Activated CD4-positive, CD25-positive, alpha-beta regulatory T cell (primary cell): ENCODE data around the gene WAC.
"Not testable (repeated sequence)": the region's sequence is repeated elsewhere in the genome, so short reads cannot be mapped to it uniquely, and the experiment has no call there.

Experiments
- DNase-seq, 4 experiments: peaks; one replicate each; lab custom pipeline; 2025; lab: John Stamatoyannopoulos, UW

Gene WAC

GRCh38 chr10:28569506-28570159, 36.7 kb downstream of the WAC start:
- no peak for DNase-seq

DNA sequence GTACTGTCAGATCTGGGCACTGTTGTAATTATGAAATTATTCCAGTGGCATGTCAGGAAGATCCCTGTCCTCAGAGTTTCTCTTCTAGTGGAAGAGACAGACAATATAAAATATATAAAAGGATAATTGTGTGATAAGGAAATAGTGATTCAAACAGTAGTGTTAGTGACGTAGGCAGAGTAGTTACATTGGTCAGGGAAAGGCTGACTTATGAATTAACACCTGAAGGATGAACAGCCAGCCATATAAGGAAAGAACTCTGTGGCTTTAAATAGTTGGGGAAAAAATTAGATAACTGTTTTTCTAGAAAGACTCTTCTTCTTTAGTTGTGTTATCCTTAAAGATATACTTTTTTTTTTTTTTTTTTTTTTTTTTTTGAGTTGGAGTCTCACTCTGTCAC, 37.7 kb downstream of the WAC start:
- no peak for DNase-seq

DNA sequence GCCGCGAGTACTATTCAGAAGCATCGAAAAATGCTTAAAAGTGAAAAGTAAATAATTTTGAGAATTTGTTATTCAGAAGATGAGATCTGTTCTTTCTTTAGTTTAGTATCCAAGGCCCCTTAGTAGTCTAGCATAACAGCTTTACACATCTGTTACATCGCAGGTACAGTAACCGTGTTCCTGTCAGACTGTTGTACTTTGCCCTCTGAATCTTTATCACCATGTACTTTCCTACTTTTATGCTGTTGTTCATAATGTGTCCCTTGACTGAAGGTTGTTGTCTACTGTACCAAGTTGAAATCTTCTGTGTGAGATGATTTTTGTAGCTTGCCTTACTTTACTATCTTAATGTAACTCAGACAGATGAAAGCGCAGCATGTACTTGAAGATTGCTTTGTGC, 38.3 kb downstream of the WAC start:
- no peak for DNase-seq

- not testable (repeated sequence) for DNase-seq
Observed at GRCh38 chr10:28574214-28574613, 41.3 kb downstream of the WAC start.

DNA sequence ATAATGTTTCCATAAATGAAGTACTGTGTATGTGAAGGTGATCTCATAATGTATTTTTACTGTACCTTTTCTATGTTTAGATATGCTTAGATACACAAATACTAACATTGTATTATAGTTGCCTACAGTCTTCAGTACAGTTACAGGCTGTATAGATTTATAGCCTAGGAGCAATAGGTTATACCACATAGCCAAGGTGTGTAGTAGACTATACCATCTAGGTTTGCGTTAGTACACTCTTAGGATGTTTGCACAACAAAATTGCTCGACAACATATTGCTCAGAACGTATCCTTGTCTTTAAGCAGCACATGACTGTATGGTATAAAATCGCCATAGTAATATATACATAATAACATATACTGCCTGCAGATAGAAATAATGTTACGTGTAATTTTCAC, 42.9 kb downstream of the WAC start:
- DNase-seq: no peak

GRCh38 chr10:28577506-28577905, 44.6 kb downstream of the WAC start:
- no peak for DNase-seq

DNA sequence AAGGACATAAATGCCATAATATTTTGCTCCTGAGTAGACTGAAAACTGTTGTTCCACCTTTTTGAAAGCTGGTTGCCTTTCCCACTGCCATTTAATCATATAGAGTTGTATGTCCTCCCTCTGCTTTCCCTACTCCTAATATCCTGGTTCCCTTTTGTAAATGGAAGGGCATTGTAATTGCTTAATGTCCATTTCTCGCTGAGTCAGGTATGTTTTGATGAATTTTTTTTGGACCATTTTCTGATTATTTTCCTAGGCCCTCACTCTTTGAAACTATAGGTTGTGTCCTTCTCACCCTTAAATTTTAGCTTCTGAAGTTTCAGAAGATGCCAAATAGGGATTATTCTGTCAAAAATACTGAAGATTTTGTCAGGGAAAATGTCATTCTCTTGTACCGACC, 45.5 kb downstream of the WAC start:
- no peak for DNase-seq

DNA sequence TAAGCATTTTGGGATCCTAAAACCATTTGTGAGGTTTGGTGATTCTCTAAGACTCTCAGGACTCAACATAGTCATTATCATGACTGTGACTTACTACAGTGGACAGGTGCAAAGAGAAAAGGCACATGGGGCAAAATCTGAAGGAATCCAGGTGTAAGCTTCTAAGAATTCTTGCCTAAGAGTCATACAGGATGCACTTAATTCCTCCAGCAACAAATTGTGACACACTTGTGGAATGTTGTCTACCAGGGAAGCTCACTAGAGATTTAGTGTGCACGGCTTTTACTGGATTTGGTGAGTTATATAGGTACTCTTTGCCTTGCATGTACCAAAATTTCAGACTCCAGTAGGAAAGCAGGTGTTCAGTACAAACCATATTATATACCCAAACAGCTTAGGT, 47.9 kb downstream of the WAC start:
- no peak for DNase-seq

DNA sequence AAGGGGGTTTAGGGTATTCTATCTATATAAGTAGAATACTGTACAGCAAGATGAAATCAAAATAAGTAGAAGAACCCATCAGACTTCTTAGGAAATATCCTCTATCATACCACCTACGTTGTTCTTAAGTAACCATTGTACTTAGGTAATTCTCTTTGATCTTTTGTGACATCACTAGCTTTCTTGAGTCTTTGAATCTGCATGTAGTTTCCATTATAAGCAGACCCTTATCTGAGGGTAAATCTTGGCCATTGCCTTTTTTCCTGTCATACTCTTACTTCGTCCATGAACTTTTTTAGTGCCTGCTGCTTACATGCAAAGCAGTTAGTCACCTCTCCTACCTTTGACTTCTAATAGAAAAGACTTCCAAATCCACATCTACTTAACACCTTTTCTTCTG, 49.0 kb downstream of the WAC start:
- DNase-seq: no peak

DNA sequence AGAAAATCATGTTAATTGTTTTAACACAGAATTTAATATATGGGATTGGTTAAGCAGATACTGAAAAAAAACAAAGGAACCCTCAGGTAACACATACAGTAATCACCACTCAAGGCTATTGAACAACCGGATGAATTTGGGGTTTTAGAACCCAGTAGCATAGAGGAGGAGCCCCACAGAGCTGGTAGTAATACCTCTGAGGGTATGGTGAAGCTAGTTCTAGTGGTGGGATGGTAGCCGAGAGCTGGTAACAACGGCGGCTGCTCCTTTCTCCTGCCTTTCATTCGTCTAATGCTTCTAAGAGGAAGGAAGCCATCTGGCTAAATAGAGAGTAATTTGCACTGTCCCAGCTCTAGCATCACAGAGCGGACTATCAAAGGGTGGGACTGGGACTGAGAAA, 52.2 kb downstream of the WAC start:
- no peak for DNase-seq

GRCh38 chr10:28586176-28586575, 53.3 kb downstream of the WAC start:
- no peak for DNase-seq

- DNase-seq: no peak
Observed at GRCh38 chr10:28587270-28587969, 54.5 kb downstream of the WAC start.

GRCh38 chr10:28587970-28588290, 55.0 kb downstream of the WAC start:
- no peak for DNase-seq

DNA sequence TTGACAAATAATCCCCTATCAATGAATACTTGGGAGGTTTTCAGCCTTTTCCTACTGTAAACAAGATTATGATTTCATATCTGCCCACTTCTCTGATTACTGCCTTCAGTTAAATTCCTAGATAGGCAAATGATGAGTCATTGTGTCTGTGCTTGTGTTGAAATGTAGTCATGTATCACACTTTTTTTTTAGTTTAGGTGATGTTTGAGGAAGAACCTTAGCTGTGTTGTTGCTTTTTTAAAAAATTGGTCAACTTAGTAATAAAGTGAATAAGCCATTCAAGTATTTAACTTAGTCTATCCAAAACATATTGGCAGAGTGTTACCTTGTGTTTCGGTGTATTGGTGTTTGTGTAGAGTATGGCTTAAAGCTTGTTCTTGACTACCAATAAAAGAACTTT, 60.0 kb downstream of the WAC start:
- DNase-seq: no peak

DNA sequence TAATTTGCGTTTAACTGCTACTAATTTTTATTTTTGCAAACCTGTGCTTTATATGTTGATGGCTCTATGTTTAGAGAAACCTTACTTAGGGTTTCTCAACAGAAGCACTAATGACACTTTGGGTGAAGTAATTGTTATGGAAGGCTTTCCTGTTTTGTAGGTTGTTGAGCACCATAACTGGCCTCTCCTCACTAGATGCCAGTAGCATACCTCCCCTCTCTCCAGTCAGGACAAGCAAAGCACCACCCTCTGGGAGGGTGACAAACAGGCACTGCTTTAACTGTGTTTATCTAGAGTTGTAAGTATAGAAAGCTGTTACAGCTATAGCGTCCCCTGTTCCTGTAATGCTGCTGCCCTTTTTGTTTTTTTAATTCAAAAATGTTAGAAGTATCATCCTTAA, 60.9 kb downstream of the WAC start:
- DNase-seq: no peak

DNA sequence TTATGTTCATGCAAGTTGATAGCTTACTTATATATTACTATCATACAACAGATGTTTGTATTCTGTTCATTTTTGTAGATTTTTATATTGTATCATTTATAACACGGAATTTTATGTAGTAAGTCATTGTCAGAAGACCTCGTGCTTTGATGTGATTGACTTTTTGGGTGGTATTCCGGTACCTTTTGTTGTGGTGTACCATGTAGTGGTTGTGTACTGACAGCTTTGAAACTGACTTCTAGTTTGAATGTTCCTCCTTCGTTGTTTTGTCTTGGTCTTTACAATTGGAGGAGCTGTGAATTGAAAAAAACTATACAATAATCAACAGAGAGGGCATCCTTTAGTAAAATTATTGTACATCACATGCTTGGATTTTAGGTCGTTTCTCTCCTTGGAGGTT, 61.5 kb downstream of the WAC start:
- DNase-seq: no peak

DNA sequence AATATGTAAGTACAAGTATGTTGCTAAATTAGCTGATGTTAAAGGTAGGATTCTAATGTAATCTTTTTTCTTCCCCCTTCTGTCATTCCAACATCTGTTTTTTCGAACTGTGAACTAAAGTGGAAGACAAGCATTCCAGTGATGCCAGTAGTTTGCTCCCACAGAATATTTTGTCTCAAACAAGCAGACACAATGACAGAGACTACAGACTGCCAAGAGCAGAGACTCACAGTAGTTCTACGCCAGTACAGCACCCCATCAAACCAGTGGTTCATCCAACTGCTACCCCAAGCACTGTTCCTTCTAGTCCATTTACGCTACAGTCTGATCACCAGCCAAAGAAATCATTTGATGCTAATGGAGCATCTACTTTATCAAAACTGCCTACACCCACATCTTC, 62.7 kb downstream of the WAC start:
- no peak for DNase-seq

GRCh38 chr10:28600056-28600455, 67.1 kb downstream of the WAC start:
- no peak for DNase-seq

DNA sequence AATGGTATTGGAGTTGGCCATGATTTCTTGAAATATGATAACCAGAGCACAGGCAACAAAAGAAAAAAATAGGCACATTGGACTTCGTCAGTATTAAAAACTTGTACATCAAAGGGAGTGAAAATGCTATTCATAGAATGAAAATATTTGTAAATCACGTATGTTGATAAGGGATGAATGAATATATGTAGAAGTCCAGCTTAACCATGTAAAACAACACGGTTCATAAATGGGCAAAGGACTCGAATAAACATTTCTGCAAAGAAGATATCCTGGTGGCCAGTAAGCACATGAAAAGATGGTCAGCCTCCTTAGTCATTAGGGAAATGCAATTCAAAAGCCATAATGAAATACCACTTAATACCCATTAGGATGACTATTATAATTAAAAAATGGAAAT, 68.1 kb downstream of the WAC start:
- DNase-seq: no peak

- DNase-seq: no peak
Observed at GRCh38 chr10:28604567-28605536, 71.9 kb downstream of the WAC start.

GRCh38 chr10:28606568-28606967, 73.7 kb downstream of the WAC start:
- DNase-seq: no peak

DNA sequence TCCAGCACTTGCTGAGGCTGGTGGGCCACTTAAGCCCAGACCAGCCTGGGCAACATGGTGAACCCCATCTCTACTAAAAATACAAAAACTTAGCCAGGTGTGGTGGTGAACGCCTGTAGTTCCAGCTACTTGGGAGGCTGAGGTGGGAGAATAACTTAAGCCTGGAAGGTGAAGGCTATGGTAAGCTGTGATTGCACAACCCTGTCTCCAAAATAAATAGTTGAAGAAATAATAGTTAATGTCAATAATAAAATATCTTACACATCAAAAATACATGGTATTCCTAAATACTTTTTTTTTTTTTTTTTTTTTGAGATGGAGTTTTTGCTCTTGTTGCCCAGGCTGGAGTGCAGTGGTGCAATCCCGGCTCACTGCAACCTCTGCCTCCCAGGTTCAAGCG, 76.7 kb downstream of the WAC start:
- DNase-seq: not testable (repeated sequence)

GRCh38 chr10:28612877-28613276, 80.0 kb downstream of the WAC start:
- no peak for DNase-seq
